ENCODE measurements around the gene MACROD1.
"Not testable (repeated sequence)": the region's sequence is repeated elsewhere in the genome, so short reads cannot be mapped to it uniquely, and the experiment has no call there.

MACROD1 gene

GRCh38 chr11:64052938-64053622 lies 112.8 kb downstream of the MACROD1 start:
- DNase-seq = no peak

GRCh38 chr11:64052436-64052835 lies 113.5 kb downstream of the MACROD1 start:
- DNase-seq = no peak

GRCh38 chr11:64051297-64051696 lies 114.6 kb downstream of the MACROD1 start:
- no peak for DNase-seq

GRCh38 chr11:64049509-64049908 lies 116.4 kb downstream of the MACROD1 start:
- no peak for DNase-seq

GRCh38 chr11:64048042-64048854 lies 117.7 kb downstream of the MACROD1 start:
- DNase-seq = no peak

- not testable (repeated sequence) for DNase-seq
Measured at GRCh38 chr11:64047373-64047772, 118.5 kb downstream of the MACROD1 start.

GRCh38 chr11:64045700-64046099 lies 120.2 kb downstream of the MACROD1 start:
- no peak for DNase-seq

GRCh38 chr11:64044730-64045393 lies 121.1 kb downstream of the MACROD1 start:
- DNase-seq = no peak

- DNase-seq = no peak
Measured at GRCh38 chr11:64043545-64043944, 122.4 kb downstream of the MACROD1 start.

- DNase-seq = no peak
Measured at GRCh38 chr11:64042301-64042700, 123.6 kb downstream of the MACROD1 start.

- DNase-seq = no peak
Measured at GRCh38 chr11:64041846-64042245, 124.1 kb downstream of the MACROD1 start.

GRCh38 chr11:64040684-64041322 lies 125.1 kb downstream of the MACROD1 start:
- no peak for DNase-seq

- DNase-seq = peak; percentile 14
Measured at GRCh38 chr11:64039012-64039665, 126.8 kb downstream of the MACROD1 start.

- DNase-seq = no peak
Measured at GRCh38 chr11:64038500-64038899, 127.4 kb downstream of the MACROD1 start.

GRCh38 chr11:64037027-64037634 lies 128.8 kb downstream of the MACROD1 start:
- no peak for DNase-seq

- DNase-seq = no peak
Measured at GRCh38 chr11:64036087-64037026, 129.6 kb downstream of the MACROD1 start.

GRCh38 chr11:64035576-64035975 lies 130.3 kb downstream of the MACROD1 start, which contains the start of gene FLRT1:
FLRT1 (plus strand) TSS chr11:64035931; CDS start chr11:64116268, 80,337 bp downstream.
- DNase-seq = no peak

GRCh38 chr11:64035081-64035524 lies 130.8 kb downstream of the MACROD1 start:
- no peak for DNase-seq

- DNase-seq = no peak
Measured at GRCh38 chr11:64034411-64034811, 131.5 kb downstream of the MACROD1 start.

GRCh38 chr11:64032050-64032449 lies 133.9 kb downstream of the MACROD1 start:
- DNase-seq = no peak

- no peak for DNase-seq
Measured at GRCh38 chr11:64031001-64031400, 134.9 kb downstream of the MACROD1 start.

Measured in activated T-cell treated with anti-CD3 and anti-CD28 coated beads for 4 hours (primary cell).